ENCODE results near the gene EPC1. TPM values are rescaled to one million over a fixed set of nuclear protein-coding genes. Genes with fewer than 3 reads are reported as not detected.
"Not testable (repeated sequence)": the region's sequence is repeated elsewhere in the genome, so short reads cannot be mapped to it uniquely, and the experiment has no call there.

The EPC1 gene
- total and polyA plus RNA-seq, 9 of the 15 experiments (the other 6 are each of a cell fraction or from before 2014, with no cell fraction given) = 7.0 to 43.6 (median 16.1) TPM

- DNase-seq (ENCODE audit: extremely low read depth in 1 of 4, low spot score in 3 of 4); ATAC-seq; H3K27me3 ChIP-seq (ENCODE audit: control insufficient read depth in 2 of 2, insufficient read depth in 2 of 2, low read length in 2 of 2); H3K9me1 ChIP-seq (ENCODE audit: control insufficient read depth, insufficient read depth, low read length); FAIRE-seq; H3K4me2 ChIP-seq (ENCODE audit: insufficient read depth, low read length); H3K27ac ChIP-seq (ENCODE audit: extremely low read depth, low read depth, low read length); H3K4me3 ChIP-seq; H3K4me1 ChIP-seq (replicated peaks in 1 of 2; ENCODE audit: control insufficient read depth in 2 of 2, insufficient read depth in 2 of 2, low read length in 2 of 2); POLR2A ChIA-PET; CTCF ChIA-PET (ENCODE audit: low intra/inter-chr PET ratio); BruUV-seq (replicated peaks); H4K20me1 ChIP-seq (replicated peaks; ENCODE audit: control insufficient read depth, insufficient read depth, low read length); H3K36me3 ChIP-seq (ENCODE audit: control insufficient read depth, insufficient read depth, low read length); H2AFZ ChIP-seq (ENCODE audit: low read depth, low read length); H3K9ac ChIP-seq (ENCODE audit: insufficient read depth in 1 of 2, low read depth in 2 of 2, low read length in 2 of 2); H3K9me3 ChIP-seq (replicated peaks; ENCODE audit: control insufficient read depth, insufficient read depth, low read depth, low read length): not testable (repeated sequence)
- WGBS (ENCODE audit: insufficient coverage, low coverage, missing lambda C conversion rate) = 85% methylated on average over 6 of the region's 8 CpGs
- intact Hi-C loops (cut with micrococcal nuclease) (loop anchor here (5.0 kb wide), 1 partner anchor 153 kb away; no protein-coding TSS in a partner anchor), in situ Hi-C loops (cut with MboI) (loop anchor here (10.0 kb wide), 1 partner anchor 111 kb away; no protein-coding TSS in a partner anchor)
- H3K79me2 ChIP-seq (ENCODE audit: control insufficient read depth, insufficient read depth, low read length) = peaks cover 18% of the 10 kb centered on the region
Measured at GRCh38 chr10:32365404-32365803, 18.4 kb upstream of the EPC1 start.

- CTCF ChIA-PET (ENCODE audit: low intra/inter-chr PET ratio) = no interaction called here
- in situ Hi-C loops (cut with MboI) = loop anchor here (10.0 kb wide), 1 partner anchor 108 kb away; no protein-coding TSS in a partner anchor
- TF ChIP-seq HES1 (IDR thresholded peaks at IDR 0.05; ENCODE audit: low read depth) (no peak), DPF2 (IDR thresholded peaks at IDR 0.05) (no peak), SIX5 (IDR thresholded peaks at IDR 0.05; ENCODE audit: borderline replicate concordance in 1 of 2, insufficient read depth in 1 of 2, low read depth in 1 of 2, low read length in 2 of 2) (no peak), ZNF584 (CRISPR knock-in tag; IDR thresholded peaks at IDR 0.05; ENCODE audit: low read depth) (no peak), MBD1 (CRISPR knock-in tag; IDR thresholded peaks at IDR 0.05) (no peak), TEAD2 (tag; IDR thresholded peaks at IDR 0.05) (no peak), POLR2H (tag; IDR thresholded peaks at IDR 0.05; ENCODE audit: low read depth) (no peak), ZNF830 (CRISPR knock-in tag; IDR thresholded peaks at IDR 0.05) (no peak), MAFG (tag; conservative IDR thresholded peaks at IDR 0.05) (no peak), ZC3H4 (CRISPR knock-in tag; IDR thresholded peaks at IDR 0.05; ENCODE audit: borderline replicate concordance) (no peak), SMAD4 (CRISPR knock-in tag; conservative IDR thresholded peaks at IDR 0.05) (no peak)
Measured at GRCh38 chr10:32362571-32362970, 15.6 kb upstream of the EPC1 start.

More at GRCh38 chr10:32362571-32362970, 15.6 kb upstream of the EPC1 start:
- whole genome bisulfite sequencing (ENCODE audit: insufficient coverage, low coverage, missing lambda C conversion rate) = 88% methylated on average over 5 of the region's 6 CpGs
- Histone ChIP-seq H3K27me3 (ENCODE audit: control insufficient read depth in 2 of 2, insufficient read depth in 2 of 2, low read length in 2 of 2) (no peaks in the 10 kb centered on the region), H3K9me1 (ENCODE audit: control insufficient read depth, insufficient read depth, low read length) (no peaks in the 10 kb centered on the region), H3K79me2 (ENCODE audit: control insufficient read depth, insufficient read depth, low read length) (peaks cover 13% of the 10 kb centered on the region), H3K9ac (ENCODE audit: insufficient read depth in 1 of 2, low read depth in 2 of 2, low read length in 2 of 2) (no peak overlapping the region), H3K9me3 (replicated peaks; ENCODE audit: control insufficient read depth, insufficient read depth, low read depth, low read length) (no peaks in the 10 kb centered on the region), H2AFZ (ENCODE audit: low read depth, low read length) (no peak overlapping the region), H3K27ac (ENCODE audit: extremely low read depth, low read depth, low read length) (no peak overlapping the region), H3K36me3 (ENCODE audit: control insufficient read depth, insufficient read depth, low read length) (no peaks in the 10 kb centered on the region), H3K4me3 (no peak overlapping the region), H3K4me2 (ENCODE audit: insufficient read depth, low read length) (no peak overlapping the region), H3K4me1 (replicated peaks in 1 of 2; ENCODE audit: control insufficient read depth in 2 of 2, insufficient read depth in 2 of 2, low read length in 2 of 2) (no peaks in the 10 kb centered on the region; a peak in 2 of 5 replicates), H4K20me1 (replicated peaks; ENCODE audit: control insufficient read depth, insufficient read depth, low read length) (no peaks in the 10 kb centered on the region)
- FAIRE-seq (no peak), ATAC-seq (peak; percentile 30; the same call in 2 of the 3 replicates), DNase-seq (ENCODE audit: extremely low read depth in 1 of 4, low spot score in 3 of 4) (no peak)
- POLR2A ChIA-PET = interaction anchor here (1.5 kb wide), 1 partner anchor 17 kb away, joined by 4 read pairs; no protein-coding TSS in a partner anchor
- no TSS peak for BruUV-seq (replicated peaks)
- intact Hi-C loops (cut with micrococcal nuclease) = no loop called here

Data from K562 (cell line).